ENCODE measurements around the gene ZNF14. TPM values are rescaled to one million over a fixed set of nuclear protein-coding genes. Genes with fewer than 3 reads are reported as not detected.

ZNF14 gene
- total and polyA plus RNA-seq, 9 of the 15 experiments (the other 6 are each of a cell fraction or from before 2014, with no cell fraction given), result 1.9 to 7.0 (median 4.0) TPM

DNA sequence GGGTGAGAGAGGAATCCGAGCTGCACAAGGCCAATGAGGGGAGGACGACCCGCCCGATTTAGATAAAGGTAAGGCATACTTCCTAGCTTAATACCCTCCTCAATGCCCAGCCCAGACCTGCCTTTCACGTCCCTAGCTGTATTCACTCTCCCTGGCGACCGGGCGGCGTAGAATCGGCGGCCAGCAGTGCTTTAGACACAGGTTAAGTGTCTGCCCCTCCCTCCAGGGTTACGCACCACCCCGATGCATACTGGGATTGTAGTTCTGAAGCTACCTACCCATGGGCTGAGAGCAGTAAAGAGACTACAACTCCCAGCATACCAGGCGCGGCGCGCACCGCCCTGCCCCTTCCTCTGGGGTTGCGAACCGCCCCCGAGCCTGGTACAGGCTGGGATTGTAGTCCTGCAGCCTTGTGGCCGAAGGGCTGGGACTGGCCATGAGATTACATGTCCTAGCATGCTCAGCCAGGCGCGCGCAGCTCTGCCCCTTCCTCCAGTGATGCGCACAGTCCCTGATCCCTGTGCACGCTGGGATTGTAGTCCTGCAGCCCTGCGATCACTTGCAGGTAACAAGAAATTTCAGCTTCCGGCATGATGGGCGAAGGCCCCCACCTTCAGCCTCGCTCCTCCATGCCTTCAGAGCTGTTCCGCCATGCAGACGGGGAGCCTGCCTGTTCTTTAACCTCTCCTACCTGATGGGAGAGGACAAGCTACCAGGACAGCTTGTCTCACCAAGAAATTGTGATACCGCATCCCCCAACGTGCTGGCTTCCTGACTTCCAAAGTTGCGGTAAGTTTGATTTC, 43.5 kb upstream of the ZNF14 start (continued):
- TF ChIP-seq NEUROD1 (IDR thresholded peaks at IDR 0.05; ENCODE audit: borderline replicate concordance, low read depth, low read length, partially characterized antibody) (peak; percentile 24), GATAD2A (IDR thresholded peaks at IDR 0.05) (no peak), NR1H2 (CRISPR knock-in tag; IDR thresholded peaks at IDR 0.05) (no peak), HDAC3 (IDR thresholded peaks at IDR 0.05; ENCODE audit: borderline replicate concordance, partially characterized antibody) (no peak), ZSCAN29 (IDR thresholded peaks at IDR 0.05) (no peak), MTA2 (IDR thresholded peaks at IDR 0.05; ENCODE audit: low read depth) (no peak), HSF4 (CRISPR knock-in tag; IDR thresholded peaks at IDR 0.05; ENCODE audit: borderline replicate concordance) (no peak), SRSF3 (IDR thresholded peaks at IDR 0.05; ENCODE audit: insufficient read depth, low read length) (no peak), JUND (IDR thresholded peaks at IDR 0.05; ENCODE audit: borderline replicate concordance, low read depth, low read length) (peak; percentile 65), JUND (tag; IDR thresholded peaks at IDR 0.05; ENCODE audit: borderline replicate concordance, low read depth, low read length) (peak; percentile 62; the same call in 2 of the 3 replicates), ZNF444 (CRISPR knock-in tag; IDR thresholded peaks at IDR 0.05) (no peak), NKRF (IDR thresholded peaks at IDR 0.05; ENCODE audit: borderline replicate concordance) (no peak; the same call in 1 of the 2 replicates), KDM1A (IDR thresholded peaks at IDR 0.05) (no peak), ELF2 (CRISPR knock-in tag; IDR thresholded peaks at IDR 0.05) (no peak), HNRNPL (IDR thresholded peaks at IDR 0.05; ENCODE audit: low read depth, low read length) (no peak), ZKSCAN1 (IDR thresholded peaks at IDR 0.05; ENCODE audit: low read depth, low read length) (peak; percentile 36; the same call in 1 of the 2 replicates)
- TF ChIP-seq, protein P1, sequence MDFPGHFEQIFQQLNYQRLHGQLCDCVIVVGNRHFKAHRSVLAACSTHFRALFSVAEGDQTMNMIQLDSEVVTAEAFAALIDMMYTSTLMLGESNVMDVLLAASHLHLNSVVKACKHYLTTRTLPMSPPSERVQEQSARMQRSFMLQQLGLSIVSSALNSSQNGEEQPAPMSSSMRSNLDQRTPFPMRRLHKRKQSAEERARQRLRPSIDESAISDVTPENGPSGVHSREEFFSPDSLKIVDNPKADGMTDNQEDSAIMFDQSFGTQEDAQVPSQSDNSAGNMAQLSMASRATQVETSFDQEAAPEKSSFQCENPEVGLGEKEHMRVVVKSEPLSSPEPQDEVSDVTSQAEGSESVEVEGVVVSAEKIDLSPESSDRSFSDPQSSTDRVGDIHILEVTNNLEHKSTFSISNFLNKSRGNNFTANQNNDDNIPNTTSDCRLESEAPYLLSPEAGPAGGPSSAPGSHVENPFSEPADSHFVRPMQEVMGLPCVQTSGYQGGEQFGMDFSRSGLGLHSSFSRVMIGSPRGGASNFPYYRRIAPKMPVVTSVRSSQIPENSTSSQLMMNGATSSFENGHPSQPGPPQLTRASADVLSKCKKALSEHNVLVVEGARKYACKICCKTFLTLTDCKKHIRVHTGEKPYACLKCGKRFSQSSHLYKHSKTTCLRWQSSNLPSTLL (IDR thresholded peaks at IDR 0.05), result no peak
- TF ChIP-seq, protein P2, sequence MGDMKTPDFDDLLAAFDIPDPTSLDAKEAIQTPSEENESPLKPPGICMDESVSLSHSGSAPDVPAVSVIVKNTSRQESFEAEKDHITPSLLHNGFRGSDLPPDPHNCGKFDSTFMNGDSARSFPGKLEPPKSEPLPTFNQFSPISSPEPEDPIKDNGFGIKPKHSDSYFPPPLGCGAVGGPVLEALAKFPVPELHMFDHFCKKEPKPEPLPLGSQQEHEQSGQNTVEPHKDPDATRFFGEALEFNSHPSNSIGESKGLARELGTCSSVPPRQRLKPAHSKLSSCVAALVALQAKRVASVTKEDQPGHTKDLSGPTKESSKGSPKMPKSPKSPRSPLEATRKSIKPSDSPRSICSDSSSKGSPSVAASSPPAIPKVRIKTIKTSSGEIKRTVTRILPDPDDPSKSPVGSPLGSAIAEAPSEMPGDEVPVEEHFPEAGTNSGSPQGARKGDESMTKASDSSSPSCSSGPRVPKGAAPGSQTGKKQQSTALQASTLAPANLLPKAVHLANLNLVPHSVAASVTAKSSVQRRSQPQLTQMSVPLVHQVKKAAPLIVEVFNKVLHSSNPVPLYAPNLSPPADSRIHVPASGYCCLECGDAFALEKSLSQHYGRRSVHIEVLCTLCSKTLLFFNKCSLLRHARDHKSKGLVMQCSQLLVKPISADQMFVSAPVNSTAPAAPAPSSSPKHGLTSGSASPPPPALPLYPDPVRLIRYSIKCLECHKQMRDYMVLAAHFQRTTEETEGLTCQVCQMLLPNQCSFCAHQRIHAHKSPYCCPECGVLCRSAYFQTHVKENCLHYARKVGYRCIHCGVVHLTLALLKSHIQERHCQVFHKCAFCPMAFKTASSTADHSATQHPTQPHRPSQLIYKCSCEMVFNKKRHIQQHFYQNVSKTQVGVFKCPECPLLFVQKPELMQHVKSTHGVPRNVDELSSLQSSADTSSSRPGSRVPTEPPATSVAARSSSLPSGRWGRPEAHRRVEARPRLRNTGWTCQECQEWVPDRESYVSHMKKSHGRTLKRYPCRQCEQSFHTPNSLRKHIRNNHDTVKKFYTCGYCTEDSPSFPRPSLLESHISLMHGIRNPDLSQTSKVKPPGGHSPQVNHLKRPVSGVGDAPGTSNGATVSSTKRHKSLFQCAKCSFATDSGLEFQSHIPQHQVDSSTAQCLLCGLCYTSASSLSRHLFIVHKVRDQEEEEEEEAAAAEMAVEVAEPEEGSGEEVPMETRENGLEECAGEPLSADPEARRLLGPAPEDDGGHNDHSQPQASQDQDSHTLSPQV (IDR thresholded peaks at IDR 0.05), result no peak
- TF ChIP-seq, protein P3, sequence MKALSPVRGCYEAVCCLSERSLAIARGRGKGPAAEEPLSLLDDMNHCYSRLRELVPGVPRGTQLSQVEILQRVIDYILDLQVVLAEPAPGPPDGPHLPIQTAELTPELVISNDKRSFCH (CRISPR knock-in tag; IDR thresholded peaks at IDR 0.05), result no peak
- TF ChIP-seq, protein P3 (tag; IDR thresholded peaks at IDR 0.05), result 0 out of 2 replicates have a peak, but pooled peaks have one; percentile 52

Measured in K562 (cell line).